Renal cortex interstitium (tissue), 15 donors: ENCODE data around the gene SNX9. TPM values are rescaled to one million over a fixed set of nuclear protein-coding genes. Genes with fewer than 3 reads are reported as not detected.
A peak's percentile ranks its signal among the peaks of the same experiment; 100 is the strongest.

ENCODE experiments used
- DNase-seq, 11 donors: peaks; one replicate each; pipeline ENCODE4 v3.0.0-alpha.2; 2013; ENCODE audit warnings: low read depth in 9 of 11, low spot score in 4 of 11; ENCODE audit errors: extremely low read depth in 1 of 11
- long read RNA-seq, 16 experiments: transcript quantifications; one replicate each; lab custom pipeline, GENCODE V29; 2026
- polyA plus RNA-seq, 3 donors: library from polyadenylated mRNA; unstranded; fragments of 120-200 nt; gene quantifications; one replicate each; pipeline ENCODE4 v1.2.1, GENCODE V29; 2013; ENCODE audit not compliant: insufficient read length in 3 of 3

Gene SNX9
- 10 to 100 TPM; 40.3 to 41.9 (median 41.3) TPM for polyA plus RNA-seq
- long read RNA-seq, donor 1, full-length matches to known transcripts = 3 of 3 reads
- long read RNA-seq, donor 1, partial matches to known transcripts = 0 of 3 reads
- long read RNA-seq, donor 1, other reads (novel, unspliced or antisense) = 0 of 3 reads
- long read RNA-seq, donor 2, full-length matches to known transcripts = 9 of 24 reads
- long read RNA-seq, donor 2, partial matches to known transcripts = 15 of 24 reads
- long read RNA-seq, donor 2, other reads (novel, unspliced or antisense) = 0 of 24 reads
- long read RNA-seq, donor 3, full-length matches to known transcripts = 9 of 19 reads
- long read RNA-seq, donor 3, partial matches to known transcripts = 10 of 19 reads
- long read RNA-seq, donor 3, other reads (novel, unspliced or antisense) = 0 of 19 reads
- long read RNA-seq, donor 4, full-length matches to known transcripts = 6 of 6 reads
- long read RNA-seq, donor 4, partial matches to known transcripts = 0 of 6 reads
- long read RNA-seq, donor 4, other reads (novel, unspliced or antisense) = 0 of 6 reads
- long read RNA-seq, donor 5 = 0 reads
- long read RNA-seq, donor 6, full-length matches to known transcripts = 6 of 13 reads
- long read RNA-seq, donor 6, partial matches to known transcripts = 7 of 13 reads
- long read RNA-seq, donor 6, other reads (novel, unspliced or antisense) = 0 of 13 reads
- long read RNA-seq, donor 7, full-length matches to known transcripts = 10 of 10 reads
- long read RNA-seq, donor 7, partial matches to known transcripts = 0 of 10 reads
- long read RNA-seq, donor 7, other reads (novel, unspliced or antisense) = 0 of 10 reads
- long read RNA-seq, donor 8 = 0 reads
- long read RNA-seq, donor 9, full-length matches to known transcripts = 12 of 12 reads
- long read RNA-seq, donor 9, partial matches to known transcripts = 0 of 12 reads
- long read RNA-seq, donor 9, other reads (novel, unspliced or antisense) = 0 of 12 reads
- long read RNA-seq, donor 10, full-length matches to known transcripts = 11 of 19 reads
- long read RNA-seq, donor 10, partial matches to known transcripts = 8 of 19 reads
- long read RNA-seq, donor 10, other reads (novel, unspliced or antisense) = 0 of 19 reads
- long read RNA-seq, donor 11, full-length matches to known transcripts = 7 of 7 reads
- long read RNA-seq, donor 11, partial matches to known transcripts = 0 of 7 reads
- long read RNA-seq, donor 11, other reads (novel, unspliced or antisense) = 0 of 7 reads
- long read RNA-seq, donor 12, full-length matches to known transcripts = 3 of 3 reads
- long read RNA-seq, donor 12, partial matches to known transcripts = 0 of 3 reads
- long read RNA-seq, donor 12, other reads (novel, unspliced or antisense) = 0 of 3 reads
- long read RNA-seq, donor 13 = 0 reads
- long read RNA-seq, donor 14, full-length matches to known transcripts = 15 of 15 reads
- long read RNA-seq, donor 14, partial matches to known transcripts = 0 of 15 reads
- long read RNA-seq, donor 14, other reads (novel, unspliced or antisense) = 0 of 15 reads
- long read RNA-seq, donor 15, full-length matches to known transcripts = 3 of 3 reads
- long read RNA-seq, donor 15, partial matches to known transcripts = 0 of 3 reads
- long read RNA-seq, donor 15, other reads (novel, unspliced or antisense) = 0 of 3 reads
- long read RNA-seq, donor 16, full-length matches to known transcripts = 25 of 54 reads
- long read RNA-seq, donor 16, partial matches to known transcripts = 29 of 54 reads
- long read RNA-seq, donor 16, other reads (novel, unspliced or antisense) = 0 of 54 reads

GRCh38 chr6:157823001-157823527 is at the start of gene SNX9:
TSS of gene SNX9 (plus strand) at chr6:157823246. CDS start at chr6:157823435, 189 bp downstream.
- DNase-seq = peak in 7 of 11 donors; percentile 55 to 66 (median 63)

DNA sequence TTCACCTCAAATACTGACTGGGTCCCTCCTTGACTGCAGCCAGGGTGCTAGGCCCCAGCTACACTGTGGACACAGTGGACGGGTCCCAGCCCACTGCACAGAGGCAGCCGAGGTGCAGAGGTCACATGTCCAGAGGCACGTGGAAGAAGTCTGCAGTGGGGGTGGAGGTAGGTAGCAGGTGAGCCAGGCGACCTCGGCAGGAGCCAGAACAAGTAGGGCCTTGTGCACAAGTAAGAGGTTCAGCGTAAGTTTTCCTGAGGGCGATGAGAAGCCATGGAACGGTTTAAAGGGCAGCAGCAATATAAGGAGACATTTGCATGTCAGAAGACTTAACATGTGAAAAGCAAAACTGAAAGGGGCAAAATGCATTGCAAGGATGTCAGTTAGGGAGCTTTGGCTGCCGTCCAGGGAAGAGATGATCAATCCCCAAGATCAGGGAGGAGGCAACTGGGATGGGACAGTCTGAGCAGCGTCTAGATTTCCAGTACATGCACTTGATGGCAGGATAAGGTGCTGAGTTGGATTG is 49.7 kb upstream of the SNX9 start:
- no peak for DNase-seq

DNA sequence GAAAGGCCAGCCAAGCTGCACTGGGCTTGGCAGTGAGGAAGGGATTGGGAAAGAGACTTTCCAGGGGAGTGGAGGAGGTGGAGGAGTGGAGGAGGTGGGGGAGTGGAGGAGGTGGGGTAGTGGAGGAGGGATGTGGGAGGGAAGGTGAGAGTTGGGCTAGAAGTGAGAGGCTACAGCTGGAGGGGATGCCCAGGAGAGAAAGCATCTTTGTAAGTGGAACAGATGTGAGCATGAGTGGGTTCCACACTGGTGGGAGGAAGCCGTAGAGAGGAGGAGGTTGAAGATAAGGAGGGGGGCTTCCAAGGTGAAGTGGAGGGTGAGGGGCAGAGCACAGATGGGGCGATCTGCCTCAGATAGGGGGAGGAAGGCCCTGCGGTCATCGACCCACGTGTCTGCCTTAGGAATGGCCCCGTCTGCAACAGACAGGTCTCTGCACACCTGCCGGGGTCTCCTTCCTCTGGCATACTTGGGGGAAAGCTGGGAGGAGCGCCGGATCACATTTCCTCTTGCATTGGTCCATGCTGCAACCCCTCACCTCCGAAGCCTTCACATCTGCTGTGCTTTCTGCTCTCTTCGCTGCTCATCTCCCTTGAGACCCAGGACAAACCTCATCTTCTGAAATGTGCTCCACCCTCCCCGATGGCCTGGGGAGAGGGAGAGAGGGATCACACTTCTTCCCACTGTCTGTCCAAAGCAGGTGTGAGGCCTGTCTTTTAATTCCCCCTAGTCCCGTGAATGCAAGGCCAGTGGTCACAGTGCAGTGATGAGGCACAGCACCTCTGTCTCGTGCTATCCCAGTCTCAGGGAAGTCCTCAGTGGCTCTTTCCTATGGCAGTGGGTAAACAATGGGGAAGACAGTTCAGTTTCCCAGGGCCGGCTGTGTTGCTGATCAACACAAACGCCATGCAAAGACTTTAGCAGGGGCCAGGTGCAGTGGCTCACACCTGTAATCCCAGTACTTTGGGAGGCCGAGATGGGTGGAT is 48.6 kb upstream of the SNX9 start:
- no peak for DNase-seq

DNA sequence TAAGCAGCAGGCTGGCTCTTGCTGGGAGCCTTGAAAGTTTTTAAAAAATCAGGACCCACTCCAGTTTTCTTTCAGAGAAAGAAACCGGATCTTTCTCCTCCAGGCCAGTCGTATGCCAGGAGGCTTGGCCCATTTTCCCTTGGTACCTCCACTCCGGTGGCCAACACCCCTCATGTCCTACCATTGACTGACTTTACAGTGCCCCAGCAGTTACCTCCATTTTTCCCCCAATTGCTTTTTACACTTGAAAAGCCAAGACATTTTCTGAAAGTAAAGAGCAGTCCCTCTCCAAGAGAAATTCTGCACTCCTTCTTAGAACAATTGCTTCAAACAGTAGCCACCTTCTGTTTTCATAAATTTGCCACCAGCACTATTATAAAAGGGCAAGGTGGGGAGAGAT is 47.7 kb upstream of the SNX9 start:
- no peak for DNase-seq

DNA sequence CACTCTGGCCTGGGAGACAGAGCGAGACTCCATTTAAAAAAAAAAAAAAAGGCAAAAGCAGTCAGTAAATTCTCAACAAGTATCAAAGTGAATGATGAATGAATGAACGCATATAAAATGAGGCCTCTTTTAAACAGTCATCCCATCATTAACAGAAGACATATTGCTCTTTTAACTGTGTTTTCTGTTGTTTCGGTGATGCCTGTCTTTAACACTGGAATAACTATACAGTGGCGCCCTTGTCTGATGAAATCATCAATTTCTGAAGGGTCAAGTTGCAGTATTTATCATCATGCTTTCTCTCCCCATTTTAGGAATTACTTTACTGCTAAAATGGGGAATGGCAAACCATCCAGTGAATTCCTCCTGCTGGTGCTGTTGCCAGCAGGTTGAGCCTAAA is 45.7 kb upstream of the SNX9 start:
- DNase-seq = no peak

DNA sequence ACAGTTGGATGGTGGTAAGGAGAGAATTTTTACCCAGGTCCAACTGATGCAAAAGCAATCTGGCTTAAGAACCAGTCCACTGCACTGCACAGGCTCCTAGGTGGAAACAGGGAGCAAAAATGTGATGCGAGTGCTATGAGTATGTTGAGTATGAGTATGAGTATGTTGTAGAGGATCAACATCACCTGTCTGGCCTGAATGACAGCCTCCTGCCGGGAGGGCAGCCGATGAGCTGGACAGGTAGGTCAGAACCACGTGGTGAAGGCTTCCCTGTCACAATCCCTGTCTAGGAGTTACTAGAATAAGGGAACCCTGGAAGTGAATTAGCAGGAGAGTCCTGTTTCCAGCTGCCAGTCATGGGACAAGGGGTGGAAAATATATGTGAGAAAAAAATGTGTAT is 44.3 kb upstream of the SNX9 start:
- no peak for DNase-seq

GRCh38 chr6:157779705-157780604 is 43.1 kb upstream of the SNX9 start:
- no peak for DNase-seq

DNA sequence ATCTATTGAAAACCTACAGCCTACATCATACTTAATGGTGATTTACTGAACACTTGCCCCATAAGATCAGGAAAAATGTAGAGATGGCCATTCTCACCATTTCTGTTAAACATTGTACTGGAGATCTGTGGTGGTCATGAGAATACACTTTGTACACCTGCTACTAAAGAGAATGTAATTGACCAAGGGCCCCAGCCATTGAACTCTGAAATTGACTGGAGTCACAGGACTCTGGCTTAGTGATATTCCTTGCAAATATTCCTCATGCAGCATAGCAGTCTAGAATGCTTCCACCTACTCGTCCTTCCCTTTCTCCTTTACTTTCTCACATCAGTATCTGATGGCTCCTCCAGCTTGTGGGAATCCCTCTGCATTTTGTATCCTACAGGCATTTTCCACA is 37.4 kb upstream of the SNX9 start:
- no peak for DNase-seq

GRCh38 chr6:157786221-157786620 is 36.8 kb upstream of the SNX9 start:
- no peak for DNase-seq

GRCh38 chr6:157787080-157787479 is 36.0 kb upstream of the SNX9 start:
- no peak for DNase-seq

DNA sequence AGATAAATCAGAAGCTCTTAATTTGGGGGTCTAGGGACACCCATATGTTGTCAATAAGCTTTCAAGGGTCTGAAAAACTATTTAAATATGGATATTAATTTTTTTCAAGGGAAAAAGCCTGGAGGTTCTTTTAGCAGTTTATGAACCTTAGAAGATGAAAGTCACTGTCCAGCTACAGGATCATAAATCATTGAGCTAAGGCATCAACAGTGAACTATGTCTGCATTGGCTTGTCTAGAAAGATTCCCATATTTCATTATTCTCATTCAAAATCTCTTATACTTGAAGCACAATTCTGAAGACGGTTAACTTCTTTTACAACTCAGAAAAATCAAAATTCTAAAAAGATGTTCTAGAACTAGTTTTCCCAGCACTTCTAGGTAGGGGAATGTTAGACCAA is 34.9 kb upstream of the SNX9 start:
- no peak for DNase-seq

GRCh38 chr6:157789297-157789696 is 33.7 kb upstream of the SNX9 start:
- DNase-seq = no peak

GRCh38 chr6:157789861-157790260 is 33.2 kb upstream of the SNX9 start:
- DNase-seq = no peak

DNA sequence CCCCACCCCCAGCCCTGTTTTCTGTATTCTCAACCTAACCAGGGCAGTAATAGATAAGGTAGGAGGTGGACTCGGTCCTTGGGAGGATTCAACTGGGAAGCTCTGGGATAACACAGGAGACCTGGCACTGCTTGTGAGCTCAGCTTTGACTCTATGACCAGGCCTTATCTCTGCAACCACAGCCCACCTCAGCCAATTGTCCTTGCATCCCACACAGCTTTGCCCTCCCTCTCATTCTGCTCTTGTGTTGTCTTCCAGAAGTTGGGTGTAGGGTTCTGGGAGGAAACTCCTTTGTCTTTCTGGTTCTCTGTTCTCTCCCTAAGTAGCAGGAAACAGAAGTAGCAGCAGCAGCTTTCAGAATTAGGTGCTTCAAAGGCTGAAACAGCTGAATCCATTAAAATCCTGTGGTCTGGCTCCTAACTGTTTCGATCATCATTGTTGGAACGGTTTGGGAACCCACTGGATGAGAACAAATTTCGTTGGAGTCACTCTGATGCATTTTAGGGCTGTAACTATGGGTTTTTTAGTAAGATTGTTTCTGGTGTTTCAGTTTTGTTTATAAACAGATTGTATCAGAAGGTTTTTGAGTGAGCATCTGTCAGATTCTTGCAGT is 32.4 kb upstream of the SNX9 start:
- DNase-seq = no peak

DNA sequence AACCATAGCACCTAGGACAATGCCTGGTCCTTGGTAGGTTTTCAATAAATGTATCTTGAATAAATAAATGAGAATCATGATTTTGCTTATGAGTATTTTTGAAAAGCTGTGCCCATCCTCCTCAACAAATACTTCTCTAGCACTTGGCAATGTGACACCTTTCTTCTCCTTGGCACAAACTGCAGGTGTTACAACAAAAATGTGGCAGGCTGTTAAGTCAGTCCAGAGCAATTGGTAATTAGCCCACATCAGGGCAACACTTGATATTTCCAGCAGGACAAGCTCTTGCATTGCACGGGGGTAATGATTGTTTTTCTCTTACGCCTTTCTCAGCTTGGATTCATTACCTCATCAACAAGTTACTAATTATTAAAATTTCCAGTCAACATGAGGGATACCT is 31.6 kb upstream of the SNX9 start:
- no peak for DNase-seq
